Activated B cell treated with CpG ODN at 0.5 μM for 24 hours (primary cell): Measurements from ENCODE around the gene PRXL2B. TPM values are rescaled to one million over a fixed set of nuclear protein-coding genes. Genes with fewer than 3 reads are reported as not detected.

ENCODE experiments used
- ATAC-seq: fragments of 200-7000 bp; cut with Tn5 transposase; one replicate; pipeline ENCODE4 v1.10.0; 2021; ENCODE audit warnings: low read depth, mild to moderate bottlenecking, moderate library complexity
- CTCF ChIA-PET: fragments of 350-600 bp; sonication (Branson Sonifier 250); formaldehyde crosslinking; loops from one replicate; lab custom pipeline; 2021; ENCODE audit warnings: antibody characterized with exemption; lab: Charles Lee
- POLR2A ChIA-PET: fragments of 350-600 bp; sonication (Branson Sonifier 250); formaldehyde crosslinking; loops from one replicate; lab custom pipeline; 2021; ENCODE audit warnings: antibody characterized with exemption; lab: Charles Lee
- DNase-seq: peaks from one replicate; pipeline ENCODE4 v3.0.0; 2022
- H3K27ac Mint-ChIP-seq: one replicate; pipeline ENCODE4 v1.8.0; 2020; ENCODE audit warnings: mixed read lengths
- H3K27me3 Mint-ChIP-seq: one replicate; pipeline ENCODE4 v1.8.0; 2021; ENCODE audit warnings: mixed read lengths
- H3K36me3 Mint-ChIP-seq: one replicate; pipeline ENCODE4 v1.8.0; 2021; ENCODE audit warnings: low read depth, mixed read lengths
- H3K4me1 Mint-ChIP-seq: one replicate; pipeline ENCODE4 v1.8.0; 2021; ENCODE audit warnings: mixed read lengths
- H3K4me3 Mint-ChIP-seq: one replicate; pipeline ENCODE4 v1.8.0; 2020; ENCODE audit warnings: mild to moderate bottlenecking, mixed read lengths
- H3K9me3 Mint-ChIP-seq: one replicate; pipeline ENCODE4 v1.8.0; 2020; ENCODE audit warnings: mixed read lengths
- intact Hi-C: fragments of 100-400 bp; cut with micrococcal nuclease; formaldehyde crosslinking; loops from one replicate; pipeline ENCODE4 v1.15.1; 2024
- total RNA-seq: library from RNA; stranded (reverse); gene quantifications from 2 replicates; pipeline ENCODE4 v1.2.3, GENCODE V29; 2022
- TF ChIP-seq, protein P1 (sequence below): fragments of 200-600 bp; IDR thresholded peaks from one replicate; pipeline ENCODE4 v1.8.0; 2022; ENCODE audit warnings: antibody characterized with exemption, mild to moderate bottlenecking

The PRXL2B gene
- total RNA-seq, 1 donor from 2014 or later, result 12.6 TPM

DNA sequence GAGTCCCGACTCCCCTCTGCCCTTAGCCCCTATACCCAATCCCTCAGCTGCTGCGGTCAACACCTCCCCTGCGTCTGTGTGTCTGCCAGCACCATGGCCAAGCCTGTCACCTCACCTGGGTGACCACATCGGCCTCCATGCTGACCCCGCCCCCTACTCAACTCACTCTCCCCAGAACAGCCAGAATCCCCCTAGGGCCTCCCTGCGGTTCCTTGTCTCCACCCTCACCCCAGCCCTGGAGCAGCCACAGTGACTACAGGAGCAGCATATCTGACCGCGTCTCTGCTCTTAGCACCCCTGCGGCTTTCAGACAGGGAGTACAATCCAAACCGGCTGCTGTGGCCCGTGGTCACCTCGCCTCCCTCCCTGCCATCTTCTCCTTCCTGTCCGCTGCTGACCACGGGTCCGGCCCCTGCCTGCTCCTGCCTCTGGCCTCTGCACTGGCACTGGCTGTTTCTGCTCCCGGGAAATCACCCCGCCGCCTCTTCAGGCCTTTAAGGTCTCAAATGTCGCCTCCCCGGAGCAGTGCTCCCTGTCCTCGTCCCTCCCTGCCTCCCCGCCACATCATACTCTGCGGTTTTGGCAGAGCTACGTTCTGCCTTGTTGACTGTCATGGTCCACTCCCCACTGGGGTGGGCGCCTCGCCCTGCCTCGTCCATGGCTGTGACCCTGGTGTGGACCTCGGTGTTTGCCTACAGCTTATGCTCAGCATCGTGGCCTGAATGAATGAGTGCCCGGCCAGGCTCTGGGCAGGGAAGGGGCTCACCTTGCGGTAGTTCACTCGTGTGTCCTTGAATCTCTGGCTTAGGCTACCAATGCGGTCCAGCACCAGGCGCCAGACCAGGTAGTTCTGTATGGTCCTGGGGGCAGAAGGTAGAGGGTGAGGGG lies 11.1 kb downstream of the PRXL2B start:
- intact Hi-C loops, result no loop called here
- CTCF ChIA-PET, result no interaction called here
- peaks cover 18% of the 10 kb centered on the region for H3K27me3 Mint-ChIP-seq
- no peak for ATAC-seq
- H3K27ac Mint-ChIP-seq, result no peak overlapping the region
- POLR2A ChIA-PET, result no interaction called here
- H3K9me3 Mint-ChIP-seq, result peaks cover 3% of the 10 kb centered on the region
- no peaks in the 10 kb centered on the region for H3K36me3 Mint-ChIP-seq
- DNase-seq, result peak; percentile 13
- H3K4me1 Mint-ChIP-seq, result no peaks in the 10 kb centered on the region
- H3K4me3 Mint-ChIP-seq, result no peak overlapping the region
- TF ChIP-seq, protein P1, sequence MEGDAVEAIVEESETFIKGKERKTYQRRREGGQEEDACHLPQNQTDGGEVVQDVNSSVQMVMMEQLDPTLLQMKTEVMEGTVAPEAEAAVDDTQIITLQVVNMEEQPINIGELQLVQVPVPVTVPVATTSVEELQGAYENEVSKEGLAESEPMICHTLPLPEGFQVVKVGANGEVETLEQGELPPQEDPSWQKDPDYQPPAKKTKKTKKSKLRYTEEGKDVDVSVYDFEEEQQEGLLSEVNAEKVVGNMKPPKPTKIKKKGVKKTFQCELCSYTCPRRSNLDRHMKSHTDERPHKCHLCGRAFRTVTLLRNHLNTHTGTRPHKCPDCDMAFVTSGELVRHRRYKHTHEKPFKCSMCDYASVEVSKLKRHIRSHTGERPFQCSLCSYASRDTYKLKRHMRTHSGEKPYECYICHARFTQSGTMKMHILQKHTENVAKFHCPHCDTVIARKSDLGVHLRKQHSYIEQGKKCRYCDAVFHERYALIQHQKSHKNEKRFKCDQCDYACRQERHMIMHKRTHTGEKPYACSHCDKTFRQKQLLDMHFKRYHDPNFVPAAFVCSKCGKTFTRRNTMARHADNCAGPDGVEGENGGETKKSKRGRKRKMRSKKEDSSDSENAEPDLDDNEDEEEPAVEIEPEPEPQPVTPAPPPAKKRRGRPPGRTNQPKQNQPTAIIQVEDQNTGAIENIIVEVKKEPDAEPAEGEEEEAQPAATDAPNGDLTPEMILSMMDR, result no peak

DNA sequence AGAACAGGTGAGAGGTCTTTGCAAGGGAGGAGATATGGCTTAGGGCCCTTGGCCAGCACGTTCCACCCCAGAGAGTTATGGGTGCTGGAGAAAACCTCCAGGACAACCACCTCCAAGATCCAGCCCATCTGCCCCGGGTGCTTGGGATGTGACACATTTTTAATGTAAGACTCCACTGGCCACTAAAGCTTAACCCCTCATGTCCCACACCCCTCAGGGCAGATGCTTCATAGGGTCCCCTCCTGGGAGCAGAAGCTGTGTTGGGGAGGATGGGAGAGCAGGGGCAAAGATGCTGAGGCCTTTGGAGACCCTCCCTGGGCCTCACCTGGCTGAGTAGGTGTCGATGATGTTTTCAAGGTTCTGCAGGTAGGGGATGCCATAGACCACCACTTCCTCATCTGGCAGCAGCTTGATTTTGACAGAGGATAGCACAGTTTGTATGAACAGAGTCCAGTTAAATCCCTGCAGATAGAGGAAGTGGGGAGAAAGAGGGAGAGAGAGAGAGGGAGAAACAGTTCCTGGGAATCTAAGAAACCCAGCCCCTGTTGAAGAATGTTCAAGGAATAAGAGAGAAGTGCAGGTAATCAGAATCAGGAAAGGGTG lies 11.9 kb downstream of the PRXL2B start:
- ChIA-PET CTCF (no interaction called here), POLR2A (no interaction called here)
- DNase-seq, result no peak
- Mint-ChIP-seq H3K27ac (no peak overlapping the region), H3K4me3 (no peak overlapping the region), H3K36me3 (no peaks in the 10 kb centered on the region), H3K27me3 (peaks cover 20% of the 10 kb centered on the region), H3K4me1 (no peaks in the 10 kb centered on the region), H3K9me3 (peaks cover 3% of the 10 kb centered on the region)
- intact Hi-C loops, result no loop called here
- no peak for ATAC-seq
- TF ChIP-seq, protein P1, result no peak

DNA sequence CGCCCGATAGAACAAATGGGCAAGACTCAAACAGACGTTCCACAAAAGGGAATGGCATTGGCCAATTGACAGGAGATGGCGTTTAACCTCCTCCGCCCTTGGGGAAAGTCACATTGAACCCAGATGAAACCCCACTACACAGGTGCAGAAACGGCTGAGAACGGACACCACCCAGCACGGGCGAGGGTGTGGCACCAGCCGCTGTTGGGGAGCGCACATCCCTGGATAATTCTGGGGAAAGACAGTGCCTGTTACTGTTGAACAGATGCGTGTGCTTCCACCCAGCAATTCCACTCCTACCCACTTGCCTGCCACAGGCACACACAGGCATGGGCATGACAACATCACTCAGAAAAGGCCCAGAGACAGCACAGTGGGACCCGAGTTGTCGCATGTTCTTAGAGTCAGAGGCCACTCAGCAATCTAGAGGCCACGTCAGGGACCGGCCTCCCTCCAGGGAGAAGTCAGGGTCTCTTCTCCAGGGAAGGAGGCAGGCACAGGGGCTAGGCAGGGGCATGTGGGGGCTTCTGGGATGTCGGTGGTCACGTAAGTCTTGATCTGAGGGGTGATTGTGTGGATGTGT lies 15.2 kb downstream of the PRXL2B start:
- intact Hi-C loops, result no loop called here
- ATAC-seq, result no peak
- POLR2A ChIA-PET, result no interaction called here
- CTCF ChIA-PET, result no interaction called here
- Mint-ChIP-seq H3K27me3 (peaks cover 20% of the 10 kb centered on the region), H3K36me3 (no peaks in the 10 kb centered on the region), H3K27ac (no peak overlapping the region), H3K4me1 (no peaks in the 10 kb centered on the region), H3K9me3 (peaks cover 3% of the 10 kb centered on the region), H3K4me3 (no peak overlapping the region)
- TF ChIP-seq, protein P1, result no peak
- no peak for DNase-seq

DNA sequence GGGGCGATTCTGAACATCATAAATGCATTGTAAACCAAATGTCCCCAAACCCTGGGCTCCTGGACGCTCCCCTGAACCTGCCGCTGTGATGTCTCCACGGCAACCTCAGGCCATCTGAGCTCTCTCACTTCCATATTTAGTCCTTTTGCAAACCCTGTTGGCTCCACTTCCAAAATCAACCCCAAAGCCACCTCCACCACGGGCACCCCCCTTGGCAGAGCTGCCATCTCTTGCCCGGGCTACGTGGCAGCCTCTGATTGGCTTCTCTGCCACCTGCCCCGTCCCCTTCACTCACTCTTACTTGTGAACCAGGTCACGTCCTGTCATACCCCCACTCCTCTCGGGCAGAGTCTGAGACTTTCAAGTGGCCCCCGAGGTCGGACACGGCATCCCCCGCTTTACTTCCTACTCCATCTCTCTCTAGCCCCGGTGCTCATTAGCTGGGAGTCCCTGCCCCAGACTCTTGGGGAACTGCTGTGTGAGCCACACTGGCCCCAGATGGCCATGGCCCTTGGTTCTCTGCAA lies 15.8 kb downstream of the PRXL2B start:
- ChIA-PET POLR2A (no interaction called here), CTCF (no interaction called here)
- DNase-seq, result no peak
- Mint-ChIP-seq H3K4me3 (no peak overlapping the region), H3K9me3 (peaks cover 3% of the 10 kb centered on the region), H3K4me1 (no peaks in the 10 kb centered on the region), H3K27ac (no peak overlapping the region), H3K36me3 (no peaks in the 10 kb centered on the region), H3K27me3 (peaks cover 18% of the 10 kb centered on the region)
- TF ChIP-seq, protein P1, result no peak
- ATAC-seq, result no peak
- intact Hi-C loops, result no loop called here
